ENCODE data around the gene SMTN.

DNA sequence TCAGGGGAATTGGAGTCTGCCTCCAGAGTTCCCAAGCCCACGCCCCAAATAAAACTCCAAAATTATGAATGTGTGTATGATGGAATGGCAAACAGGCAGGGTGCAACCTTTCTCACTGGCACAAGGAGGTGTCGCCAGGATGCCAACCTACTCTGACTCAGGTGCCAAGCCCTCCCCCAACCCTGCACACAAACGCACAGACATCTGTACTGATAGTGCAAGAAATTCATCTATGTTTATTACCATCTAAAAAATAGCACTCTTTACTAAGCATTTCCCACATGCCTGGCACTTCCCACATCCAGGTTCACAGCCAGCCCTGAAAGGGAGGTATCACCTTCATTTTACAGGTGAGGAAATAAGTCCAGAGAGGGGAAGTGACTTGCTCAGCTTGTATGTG lies 57.9 kb downstream of the SMTN start:
- TF ChIP-seq, protein P1, sequence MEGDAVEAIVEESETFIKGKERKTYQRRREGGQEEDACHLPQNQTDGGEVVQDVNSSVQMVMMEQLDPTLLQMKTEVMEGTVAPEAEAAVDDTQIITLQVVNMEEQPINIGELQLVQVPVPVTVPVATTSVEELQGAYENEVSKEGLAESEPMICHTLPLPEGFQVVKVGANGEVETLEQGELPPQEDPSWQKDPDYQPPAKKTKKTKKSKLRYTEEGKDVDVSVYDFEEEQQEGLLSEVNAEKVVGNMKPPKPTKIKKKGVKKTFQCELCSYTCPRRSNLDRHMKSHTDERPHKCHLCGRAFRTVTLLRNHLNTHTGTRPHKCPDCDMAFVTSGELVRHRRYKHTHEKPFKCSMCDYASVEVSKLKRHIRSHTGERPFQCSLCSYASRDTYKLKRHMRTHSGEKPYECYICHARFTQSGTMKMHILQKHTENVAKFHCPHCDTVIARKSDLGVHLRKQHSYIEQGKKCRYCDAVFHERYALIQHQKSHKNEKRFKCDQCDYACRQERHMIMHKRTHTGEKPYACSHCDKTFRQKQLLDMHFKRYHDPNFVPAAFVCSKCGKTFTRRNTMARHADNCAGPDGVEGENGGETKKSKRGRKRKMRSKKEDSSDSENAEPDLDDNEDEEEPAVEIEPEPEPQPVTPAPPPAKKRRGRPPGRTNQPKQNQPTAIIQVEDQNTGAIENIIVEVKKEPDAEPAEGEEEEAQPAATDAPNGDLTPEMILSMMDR (IDR thresholded peaks at IDR 0.05), result no peak
- no peak for TF ChIP-seq EP300 (IDR thresholded peaks at IDR 0.05; ENCODE audit: low read depth)
